SK-N-SH treated with all-trans-retinoic acid at 6 μM for 48 hours (cell line): ENCODE results near the gene EIF3A.

Experiments
- ARNTL ChIP-seq: fragments of 450-650 bp; formaldehyde crosslinking; IDR thresholded peaks from 2 replicates; pipeline ENCODE4 v1.5.0; 2020; ENCODE audit warnings: low read depth, mild to moderate bottlenecking, moderate library complexity, borderline replicate concordance
- ESRRG ChIP-seq: fragments of 250-450 bp; sonication (Bioruptor Pico); IDR thresholded peaks from 2 replicates; pipeline ENCODE4 v1.6.1; 2021; ENCODE audit warnings: mild to moderate bottlenecking
- ISL1 ChIP-seq: fragments of 250-450 bp; sonication (Bioruptor Pico); IDR thresholded peaks from 2 replicates; pipeline ENCODE4 v2.1.2; 2022; ENCODE audit warnings: mild to moderate bottlenecking, moderate library complexity
- OSR1 ChIP-seq: fragments of 250-450 bp; sonication (Bioruptor Pico); IDR thresholded peaks from 2 replicates; pipeline ENCODE4 v1.8.0; 2022; ENCODE audit warnings: moderate library complexity, mild to moderate bottlenecking, inconsistent platforms
- PPARA ChIP-seq: fragments of 250-450 bp; sonication (Bioruptor Pico); IDR thresholded peaks from 2 replicates; pipeline ENCODE4 v1.5.0; 2020; ENCODE audit warnings: mild to moderate bottlenecking, borderline replicate concordance
- TCF4 ChIP-seq: fragments of 250-450 bp; sonication (Bioruptor Pico); IDR thresholded peaks from 2 replicates; pipeline ENCODE4 v1.8.0; 2021; ENCODE audit warnings: mild to moderate bottlenecking, moderate library complexity, borderline replicate concordance
- TOX ChIP-seq: fragments of 250-450 bp; sonication (Bioruptor Pico); IDR thresholded peaks from 2 replicates; pipeline ENCODE4 v1.8.0; 2021; ENCODE audit warnings: mild to moderate bottlenecking, moderate library complexity, borderline replicate concordance
- ZFP30 ChIP-seq: fragments of 450-650 bp; formaldehyde crosslinking; IDR thresholded peaks from 2 replicates; pipeline ENCODE4 v1.5.0; 2022; ENCODE audit warnings: mild to moderate bottlenecking, moderate library complexity
- ZNF70 ChIP-seq: fragments of 450-650 bp; formaldehyde crosslinking; IDR thresholded peaks from 2 replicates; pipeline ENCODE4 v1.5.0; 2020; ENCODE audit warnings: mild to moderate bottlenecking, moderate library complexity
- TF ChIP-seq, protein P1 (sequence below): fragments of 250-450 bp; sonication (Bioruptor Pico); IDR thresholded peaks from 2 replicates; pipeline ENCODE4 v1.5.1; 2020; ENCODE audit warnings: low read depth, mild to moderate bottlenecking, moderate library complexity

DNA sequence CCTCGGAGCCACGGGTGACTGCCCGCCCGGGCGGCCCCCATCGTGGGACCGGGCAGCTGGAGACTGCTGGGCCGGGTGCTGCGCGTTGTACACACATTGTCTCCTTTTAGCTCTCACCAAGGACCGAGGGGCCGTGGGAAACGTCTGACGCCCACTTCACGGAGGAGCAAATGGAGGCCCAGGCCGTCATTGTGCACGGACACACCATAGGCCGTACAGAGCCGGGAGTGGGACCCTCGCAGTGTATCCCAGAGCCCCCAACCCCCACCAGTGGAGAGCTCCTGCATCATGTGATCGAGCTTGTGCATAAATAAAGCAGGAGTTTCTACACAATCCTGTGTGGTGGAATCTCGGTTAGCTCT is 24.0 kb upstream of the EIF3A start:
- TF ChIP-seq OSR1, result no peak
- no peak for TF ChIP-seq TCF4 (CRISPR knock-in tag)
- TF ChIP-seq ESRRG (CRISPR knock-in tag), result no peak
- TF ChIP-seq ISL1 (CRISPR knock-in tag), result no peak
- no peak for TF ChIP-seq ZFP30 (CRISPR knock-in tag)
- TF ChIP-seq PPARA, result no peak
- no peak for TF ChIP-seq ARNTL (CRISPR knock-in tag)
- TF ChIP-seq, protein P1, sequence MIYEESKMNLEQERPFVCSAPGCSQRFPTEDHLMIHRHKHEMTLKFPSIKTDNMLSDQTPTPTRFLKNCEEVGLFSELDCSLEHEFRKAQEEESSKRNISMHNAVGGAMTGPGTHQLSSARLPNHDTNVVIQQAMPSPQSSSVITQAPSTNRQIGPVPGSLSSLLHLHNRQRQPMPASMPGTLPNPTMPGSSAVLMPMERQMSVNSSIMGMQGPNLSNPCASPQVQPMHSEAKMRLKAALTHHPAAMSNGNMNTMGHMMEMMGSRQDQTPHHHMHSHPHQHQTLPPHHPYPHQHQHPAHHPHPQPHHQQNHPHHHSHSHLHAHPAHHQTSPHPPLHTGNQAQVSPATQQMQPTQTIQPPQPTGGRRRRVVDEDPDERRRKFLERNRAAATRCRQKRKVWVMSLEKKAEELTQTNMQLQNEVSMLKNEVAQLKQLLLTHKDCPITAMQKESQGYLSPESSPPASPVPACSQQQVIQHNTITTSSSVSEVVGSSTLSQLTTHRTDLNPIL, result no peak
- TF ChIP-seq ZNF70 (CRISPR knock-in tag), result no peak
- TF ChIP-seq TOX (CRISPR knock-in tag), result no peak
